GM18870 (cell line): ENCODE results near the gene TMEM108.

Source experiments
- ATAC-seq: cut with Tn5 transposase; IDR thresholded peaks from one replicate; pipeline ENCODE4 v1.9.1; 2021; ENCODE audit warnings: moderate library complexity; ENCODE audit not compliant: unreplicated experiment

Gene TMEM108

GRCh38 chr3:133377396-133377795, 339.2 kb downstream of the TMEM108 start:
- ATAC-seq, result no peak

- ATAC-seq, result no peak
These were observed 341.7 kb downstream of the TMEM108 start for GRCh38 chr3:133379926-133380325.

- no peak for ATAC-seq
These were observed 342.5 kb downstream of the TMEM108 start for GRCh38 chr3:133380481-133381225.

- no peak for ATAC-seq
These were observed 343.3 kb downstream of the TMEM108 start for GRCh38 chr3:133381346-133382109.

GRCh38 chr3:133383175-133383574, 345.0 kb downstream of the TMEM108 start:
- no peak for ATAC-seq

- ATAC-seq, result no peak
These were observed 345.6 kb downstream of the TMEM108 start for GRCh38 chr3:133383741-133384140.

GRCh38 chr3:133384331-133385027, 346.3 kb downstream of the TMEM108 start:
- no peak for ATAC-seq

GRCh38 chr3:133386876-133387275, 348.7 kb downstream of the TMEM108 start:
- ATAC-seq, result no peak

GRCh38 chr3:133387341-133387740, 349.1 kb downstream of the TMEM108 start:
- ATAC-seq, result no peak

- ATAC-seq, result no peak
These were observed 350.7 kb downstream of the TMEM108 start for GRCh38 chr3:133388696-133389395.

- no peak for ATAC-seq
These were observed 352.5 kb downstream of the TMEM108 start for GRCh38 chr3:133390715-133391114.

GRCh38 chr3:133393204-133393603, 355.0 kb downstream of the TMEM108 start:
- no peak for ATAC-seq

- ATAC-seq, result no peak
These were observed 355.7 kb downstream of the TMEM108 start for GRCh38 chr3:133393691-133394474.

- ATAC-seq, result no peak
These were observed 356.5 kb downstream of the TMEM108 start for GRCh38 chr3:133394561-133395311.

GRCh38 chr3:133396906-133397305, 358.7 kb downstream of the TMEM108 start:
- ATAC-seq, result no peak

GRCh38 chr3:133400006-133400515, 361.9 kb downstream of the TMEM108 start, which contains the start of gene BFSP2:
Gene BFSP2, plus strand, starts transcription at chr3:133400056. Its CDS starts 28 bp downstream, at chr3:133400084.
- no peak for ATAC-seq

GRCh38 chr3:133401374-133402135, 363.4 kb downstream of the TMEM108 start:
- ATAC-seq, result no peak

GRCh38 chr3:133404920-133405319, 366.7 kb downstream of the TMEM108 start:
- no peak for ATAC-seq
